GM12878 (cell line): Measurements from ENCODE around the gene SLC35E2B. TPM values are rescaled to one million over a fixed set of nuclear protein-coding genes. Genes with fewer than 3 reads are reported as not detected.

ENCODE experiments used
- ATAC-seq: fragments of 200-7000 bp; cut with Tn5 transposase; 3 replicates; pipeline ENCODE4 v1.9.1; 2020; ENCODE audit warnings: mild to moderate bottlenecking, moderate library complexity
- BruUV-seq: library from RNA; stranded (reverse); fragments of 400-500 nt; replicated peaks from 2 replicates; lab custom pipeline; 2021; lab: Mats Ljungman, UMichigan
- CTCF ChIA-PET: fragments of 300-600 bp; sonication (Branson Sonifier 250); formaldehyde crosslinking; extraction: SDS; loops from one replicate; lab custom pipeline; 2021; ENCODE audit warnings: inconsistent platforms; lab: Yijun Ruan, JAX
- POLR2A ChIA-PET: fragments of 350-600 bp; formaldehyde crosslinking; extraction: SDS; loops from one replicate; lab custom pipeline; 2021; ENCODE audit warnings: inconsistent platforms; lab: Charles Lee
- RAD21 ChIA-PET: fragments of 300-600 bp; sonication (Branson Sonifier 250); formaldehyde crosslinking; loops from one replicate; lab custom pipeline; 2023; ENCODE audit warnings: antibody characterized with exemption; ENCODE audit not compliant: unreplicated experiment; lab: Charles Lee
- SMC1A ChIA-PET: fragments of 300-600 bp; sonication (Branson Sonifier 250); formaldehyde crosslinking; loops from one replicate; lab custom pipeline; 2023; ENCODE audit not compliant: unreplicated experiment, uncharacterized antibody; lab: Charles Lee
- DNase-seq: peaks from one replicate; pipeline ENCODE4 v3.0.0-alpha.2; 2011; ENCODE audit warnings: low read depth, low spot score
- FAIRE-seq: peaks from 3 replicates; lab custom pipeline; 2011; peaks lifted over from hg19 to GRCh38; lab: Jason Lieb, UNC
- H2AFZ ChIP-seq: 2 replicates; pipeline ENCODE4 v1.6.0; 2011; ENCODE audit warnings: low read depth, low read length, control low read depth; ENCODE audit not compliant: control insufficient read depth
- H3K27ac ChIP-seq: 2 replicates; pipeline ENCODE4 v1.5.1; 2011; ENCODE audit warnings: control low read depth; ENCODE audit not compliant: control insufficient read depth, insufficient read depth
- H3K27me3 ChIP-seq, 2 experiments: replicated peaks in 1 of 2; 2 replicates each; pipeline versions ENCODE4 v1.6.0 to v1.6.1; 2011; ENCODE audit warnings: low read length in 1 of 2; ENCODE audit not compliant: control insufficient read depth in 2 of 2, insufficient read depth in 2 of 2
- H3K36me3 ChIP-seq, 2 experiments: 2 replicates each; pipeline ENCODE4 v1.5.1; 2011; ENCODE audit warnings: low read length in 1 of 2; ENCODE audit not compliant: control insufficient read depth in 2 of 2, insufficient read depth in 2 of 2
- H3K4me1 ChIP-seq: 2 replicates; pipeline ENCODE4 v1.6.1; 2011; ENCODE audit warnings: mild to moderate bottlenecking, low read length, moderate library complexity, mixed read lengths; ENCODE audit not compliant: control insufficient read depth, insufficient read depth
- H3K4me2 ChIP-seq: 2 replicates; pipeline ENCODE4 v1.6.0; 2011; ENCODE audit warnings: control low read depth; ENCODE audit not compliant: control insufficient read depth, insufficient read depth
- H3K4me3 ChIP-seq: fragments of 200-600 bp; sonication (generic); 2 replicates; pipeline ENCODE4 v1.5.1; 2016
- H3K79me2 ChIP-seq: 2 replicates; pipeline ENCODE4 v1.6.0; 2011; ENCODE audit warnings: low read length; ENCODE audit not compliant: control insufficient read depth, insufficient read depth
- H3K9ac ChIP-seq: 2 replicates; pipeline ENCODE4 v1.8.0; 2011; ENCODE audit warnings: low read length, control low read depth, mixed read lengths; ENCODE audit not compliant: control insufficient read depth, insufficient read depth
- H3K9me3 ChIP-seq: replicated peaks from 3 replicates; pipeline ENCODE4 v1.5.1; 2011; ENCODE audit warnings: mild to moderate bottlenecking, low read length; ENCODE audit not compliant: control insufficient read depth, insufficient read depth
- H4K20me1 ChIP-seq: 2 replicates; pipeline ENCODE4 v1.6.0; 2011; ENCODE audit not compliant: control insufficient read depth, insufficient read depth
- CREM ChIP-seq: IDR thresholded peaks from 2 replicates; pipeline ENCODE4 v1.6.1; 2014; ENCODE audit warnings: antibody characterized with exemption, low read depth
- FOXK2 ChIP-seq: fragments of 450-650 bp; IDR thresholded peaks from 2 replicates; pipeline ENCODE4 v1.6.1; 2017; ENCODE audit warnings: mild to moderate bottlenecking, moderate library complexity
- SMAD1 ChIP-seq: fragments of 450-650 bp; IDR thresholded peaks from 2 replicates; pipeline ENCODE4 v1.6.1; 2018; ENCODE audit warnings: mild to moderate bottlenecking, low read depth; ENCODE audit not compliant: partially characterized antibody
- WRNIP1 ChIP-seq: IDR thresholded peaks from 2 replicates; pipeline ENCODE4 v1.6.1; 2011; ENCODE audit warnings: low read depth, low read length, improper control_type of control experiment, borderline replicate concordance
- WGBS: methylation state at CpG from one replicate; pipeline ENCODE4 v1.1.6; 2016; ENCODE audit warnings: low lambda C conversion rate; ENCODE audit not compliant: insufficient replicate concordance, insufficient coverage; ENCODE audit errors: missing lambda C conversion rate; 5-methylcytosine and 5-hydroxymethylcytosine counted together
- in situ Hi-C: fragments of 300-500 bp; cut with MboI; formaldehyde crosslinking; loops from 9 replicates; pipeline ENCODE4 v1.14.3; 2018; ENCODE audit warnings: mixed read lengths
- intact Hi-C: fragments of 100-400 bp; cut with micrococcal nuclease; formaldehyde crosslinking; loops from one replicate; pipeline ENCODE4 v1.14.2; 2022; ENCODE audit not compliant: unreplicated experiment
- polyA plus RNA-seq, 11 experiments: library from polyadenylated mRNA; depleted of rRNA in 4 of 11; unstranded in 6 of 11; stranded (reverse) in 5 of 11; fragments of >200 nt; fragmentation: Nextera tagmentation in 4 of 11; fragmentation: Illumina TruSeq in 1 of 11; extraction: Ambion mirVana in 4 of 11; extraction: Trizol in 1 of 11; gene quantifications; 1 replicate in 1 of 11; 2 replicates in 10 of 11; pipeline versions ENCODE4 v1.2.1 to v1.2.3, GENCODE V29; 2011 to 2016; ENCODE audit warnings: inconsistent platforms in 2 of 11, missing spikeins in 2 of 11, low read depth in 1 of 11
- total RNA-seq, 4 experiments: library from RNA; depleted of rRNA in 3 of 4; stranded (reverse); fragments of >200 nt in 3 of 4; fragmentation: Illumina TruSeq in 1 of 4; extraction: Trizol in 1 of 4; gene quantifications; 2 replicates each; pipeline versions ENCODE4 v1.2.1 to v1.2.3, GENCODE V29; 2013 to 2021
- TF ChIP-seq, protein P1 (sequence below): fragments of 450-650 bp; IDR thresholded peaks from 2 replicates; pipeline ENCODE4 v1.6.1; 2016; ENCODE audit warnings: mild to moderate bottlenecking
- TF ChIP-seq, protein P2 (sequence below): fragments of 450-650 bp; IDR thresholded peaks from 2 replicates; pipeline ENCODE4 v1.6.1; 2014; ENCODE audit warnings: mild to moderate bottlenecking
- TF ChIP-seq, protein P3 (sequence below): fragments of 450-650 bp; IDR thresholded peaks from 2 replicates; pipeline ENCODE4 v1.6.1; 2017; ENCODE audit warnings: mild to moderate bottlenecking, moderate library complexity
- TF ChIP-seq, protein P4 (sequence below): IDR thresholded peaks from 2 replicates; pipeline ENCODE4 v1.6.1; 2012; ENCODE audit warnings: low read depth, low read length, improper control_type of control experiment

Gene SLC35E2B
- total and polyA plus RNA-seq, 10 of the 15 experiments (the other 5 are each of a cell fraction or from before 2014, with no cell fraction given) = 2.6 to 36.7 (median 18.6) TPM

DNA sequence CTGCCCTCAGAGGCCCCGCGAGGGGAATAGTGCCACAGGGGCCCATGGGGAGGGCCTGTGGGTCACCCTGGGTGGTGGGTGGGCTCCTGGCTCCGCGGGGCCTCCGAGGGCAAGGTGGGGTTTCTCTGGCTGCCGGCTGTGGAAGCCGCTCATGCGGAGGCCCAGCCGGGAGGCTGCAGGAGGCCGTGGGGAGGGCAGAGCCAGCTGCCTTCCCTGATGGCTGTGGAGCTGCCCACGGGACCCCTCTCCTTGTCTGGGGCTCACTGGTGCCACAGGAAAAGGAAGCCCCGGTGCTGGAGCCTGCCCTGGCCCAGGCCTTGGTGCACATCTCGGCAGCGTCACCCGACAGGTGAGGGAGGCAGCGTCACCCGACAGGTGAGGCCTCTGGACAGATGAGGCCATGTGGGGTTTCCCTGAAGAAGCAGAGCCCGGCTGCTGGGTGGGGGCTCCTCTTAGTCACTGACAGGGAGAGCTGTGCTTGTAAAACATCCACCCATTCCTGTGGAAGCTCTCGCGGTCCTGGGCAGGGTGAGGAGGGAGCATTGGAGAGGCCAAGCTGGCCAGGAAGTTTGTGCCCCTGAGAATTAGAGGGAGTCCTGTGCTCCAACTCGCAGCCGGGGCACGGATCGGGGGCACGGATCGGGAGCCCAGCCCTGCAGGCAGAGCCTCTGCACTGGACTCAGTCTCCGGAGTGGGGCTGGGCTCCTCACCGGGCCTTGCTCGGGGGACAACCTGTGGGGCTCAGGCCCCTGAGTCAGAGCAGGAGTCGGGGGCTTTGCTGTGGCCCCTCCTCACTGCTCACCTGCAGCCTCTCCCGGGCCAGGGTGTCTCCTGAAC lies 71.2 kb downstream of the SLC35E2B start:
- H3K4me2 ChIP-seq = no peak overlapping the region
- peaks cover 7% of the 10 kb centered on the region; the same call in 1 of the 2 replicates for H3K4me1 ChIP-seq
- SMC1A ChIA-PET = no interaction called here
- no peaks in the 10 kb centered on the region; a peak in 1 of 4 replicates for H3K27me3 ChIP-seq
- no peaks in the 10 kb centered on the region for H3K9me3 ChIP-seq
- ATAC-seq (no peak), FAIRE-seq (no peak), DNase-seq (no peak)
- CTCF ChIA-PET = no interaction called here
- no peaks in the 10 kb centered on the region for H3K36me3 ChIP-seq
- in situ Hi-C loops (no loop called here), intact Hi-C loops (no loop called here)
- no peak overlapping the region for H3K27ac ChIP-seq
- RAD21 ChIA-PET = no interaction called here
- H3K4me3 ChIP-seq = no peak overlapping the region
- POLR2A ChIA-PET = no interaction called here
- no peaks in the 10 kb centered on the region for H4K20me1 ChIP-seq
- H3K9ac ChIP-seq = no peak overlapping the region
- no TSS peak for BruUV-seq
- 73% methylated on average over 31 of the region's 31 CpGs for WGBS
- TF ChIP-seq FOXK2 (no peak), CREM (no peak), SMAD1 (no peak), WRNIP1 (no peak)
- TF ChIP-seq, protein P1, sequence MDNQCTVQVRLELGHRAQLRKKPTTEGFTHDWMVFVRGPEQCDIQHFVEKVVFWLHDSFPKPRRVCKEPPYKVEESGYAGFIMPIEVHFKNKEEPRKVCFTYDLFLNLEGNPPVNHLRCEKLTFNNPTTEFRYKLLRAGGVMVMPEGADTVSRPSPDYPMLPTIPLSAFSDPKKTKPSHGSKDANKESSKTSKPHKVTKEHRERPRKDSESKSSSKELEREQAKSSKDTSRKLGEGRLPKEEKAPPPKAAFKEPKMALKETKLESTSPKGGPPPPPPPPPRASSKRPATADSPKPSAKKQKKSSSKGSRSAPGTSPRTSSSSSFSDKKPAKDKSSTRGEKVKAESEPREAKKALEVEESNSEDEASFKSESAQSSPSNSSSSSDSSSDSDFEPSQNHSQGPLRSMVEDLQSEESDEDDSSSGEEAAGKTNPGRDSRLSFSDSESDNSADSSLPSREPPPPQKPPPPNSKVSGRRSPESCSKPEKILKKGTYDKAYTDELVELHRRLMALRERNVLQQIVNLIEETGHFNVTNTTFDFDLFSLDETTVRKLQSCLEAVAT = no peak
- TF ChIP-seq, protein P2, sequence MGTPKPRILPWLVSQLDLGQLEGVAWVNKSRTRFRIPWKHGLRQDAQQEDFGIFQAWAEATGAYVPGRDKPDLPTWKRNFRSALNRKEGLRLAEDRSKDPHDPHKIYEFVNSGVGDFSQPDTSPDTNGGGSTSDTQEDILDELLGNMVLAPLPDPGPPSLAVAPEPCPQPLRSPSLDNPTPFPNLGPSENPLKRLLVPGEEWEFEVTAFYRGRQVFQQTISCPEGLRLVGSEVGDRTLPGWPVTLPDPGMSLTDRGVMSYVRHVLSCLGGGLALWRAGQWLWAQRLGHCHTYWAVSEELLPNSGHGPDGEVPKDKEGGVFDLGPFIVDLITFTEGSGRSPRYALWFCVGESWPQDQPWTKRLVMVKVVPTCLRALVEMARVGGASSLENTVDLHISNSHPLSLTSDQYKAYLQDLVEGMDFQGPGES = no peak
- TF ChIP-seq, protein P3, sequence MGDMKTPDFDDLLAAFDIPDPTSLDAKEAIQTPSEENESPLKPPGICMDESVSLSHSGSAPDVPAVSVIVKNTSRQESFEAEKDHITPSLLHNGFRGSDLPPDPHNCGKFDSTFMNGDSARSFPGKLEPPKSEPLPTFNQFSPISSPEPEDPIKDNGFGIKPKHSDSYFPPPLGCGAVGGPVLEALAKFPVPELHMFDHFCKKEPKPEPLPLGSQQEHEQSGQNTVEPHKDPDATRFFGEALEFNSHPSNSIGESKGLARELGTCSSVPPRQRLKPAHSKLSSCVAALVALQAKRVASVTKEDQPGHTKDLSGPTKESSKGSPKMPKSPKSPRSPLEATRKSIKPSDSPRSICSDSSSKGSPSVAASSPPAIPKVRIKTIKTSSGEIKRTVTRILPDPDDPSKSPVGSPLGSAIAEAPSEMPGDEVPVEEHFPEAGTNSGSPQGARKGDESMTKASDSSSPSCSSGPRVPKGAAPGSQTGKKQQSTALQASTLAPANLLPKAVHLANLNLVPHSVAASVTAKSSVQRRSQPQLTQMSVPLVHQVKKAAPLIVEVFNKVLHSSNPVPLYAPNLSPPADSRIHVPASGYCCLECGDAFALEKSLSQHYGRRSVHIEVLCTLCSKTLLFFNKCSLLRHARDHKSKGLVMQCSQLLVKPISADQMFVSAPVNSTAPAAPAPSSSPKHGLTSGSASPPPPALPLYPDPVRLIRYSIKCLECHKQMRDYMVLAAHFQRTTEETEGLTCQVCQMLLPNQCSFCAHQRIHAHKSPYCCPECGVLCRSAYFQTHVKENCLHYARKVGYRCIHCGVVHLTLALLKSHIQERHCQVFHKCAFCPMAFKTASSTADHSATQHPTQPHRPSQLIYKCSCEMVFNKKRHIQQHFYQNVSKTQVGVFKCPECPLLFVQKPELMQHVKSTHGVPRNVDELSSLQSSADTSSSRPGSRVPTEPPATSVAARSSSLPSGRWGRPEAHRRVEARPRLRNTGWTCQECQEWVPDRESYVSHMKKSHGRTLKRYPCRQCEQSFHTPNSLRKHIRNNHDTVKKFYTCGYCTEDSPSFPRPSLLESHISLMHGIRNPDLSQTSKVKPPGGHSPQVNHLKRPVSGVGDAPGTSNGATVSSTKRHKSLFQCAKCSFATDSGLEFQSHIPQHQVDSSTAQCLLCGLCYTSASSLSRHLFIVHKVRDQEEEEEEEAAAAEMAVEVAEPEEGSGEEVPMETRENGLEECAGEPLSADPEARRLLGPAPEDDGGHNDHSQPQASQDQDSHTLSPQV = no peak
- TF ChIP-seq, protein P4, sequence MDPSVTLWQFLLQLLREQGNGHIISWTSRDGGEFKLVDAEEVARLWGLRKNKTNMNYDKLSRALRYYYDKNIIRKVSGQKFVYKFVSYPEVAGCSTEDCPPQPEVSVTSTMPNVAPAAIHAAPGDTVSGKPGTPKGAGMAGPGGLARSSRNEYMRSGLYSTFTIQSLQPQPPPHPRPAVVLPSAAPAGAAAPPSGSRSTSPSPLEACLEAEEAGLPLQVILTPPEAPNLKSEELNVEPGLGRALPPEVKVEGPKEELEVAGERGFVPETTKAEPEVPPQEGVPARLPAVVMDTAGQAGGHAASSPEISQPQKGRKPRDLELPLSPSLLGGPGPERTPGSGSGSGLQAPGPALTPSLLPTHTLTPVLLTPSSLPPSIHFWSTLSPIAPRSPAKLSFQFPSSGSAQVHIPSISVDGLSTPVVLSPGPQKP = no peak
- H3K79me2 ChIP-seq = no peaks in the 10 kb centered on the region
- H2AFZ ChIP-seq = no peak overlapping the region
